ENCODE data around the gene NEUROD2. TPM values are rescaled to one million over a fixed set of nuclear protein-coding genes. Genes with fewer than 3 reads are reported as not detected.

The NEUROD2 gene
- total RNA-seq, 2 experiments from 2014 or later: not detected

GRCh38 chr17:39636587-39636926 lies 28.8 kb upstream of the NEUROD2 start:
- H3K4me1 ChIP-seq (ENCODE audit: insufficient read depth, low read length): peaks cover 71% of the 10 kb centered on the region

GRCh38 chr17:39635614-39636176 lies 28.0 kb upstream of the NEUROD2 start:
- TF ChIP-seq CTCF (IDR thresholded peaks at IDR 0.05): no peak
- ChIA-PET CTCF (interaction anchor here (1.3 to 5.7 kb wide), 4 partner anchors 13 to 18 kb away, joined by 7 to 65 read pairs (median 38); no protein-coding TSS in a partner anchor), POLR2A (interaction anchor here (1.2 kb wide), 1 partner anchor 174 kb away, joined by 3 read pairs; the partner anchor contains the start of gene CDK12)

More at GRCh38 chr17:39636587-39636926, 28.8 kb upstream of the NEUROD2 start:
- Mint-ChIP-seq H3K27me3 (peaks cover 4% of the 10 kb centered on the region), H3K36me3 (ENCODE audit: low read depth) (peaks cover 12% of the 10 kb centered on the region), H3K9me3 (no peaks in the 10 kb centered on the region), H3K4me1 (ENCODE audit: low read depth) (peaks cover 69% of the 10 kb centered on the region), H3K4me3 (peak overlapping the region; percentile 97), H3K27ac (peak overlapping the region; percentile 91)
- intact Hi-C loops (cut with DNase I, micrococcal nuclease): loop anchor here (2.0 to 10.0 kb wide), 5 partner anchors 14 to 344 kb away; partner anchors contain the start of genes PGAP3 (in 1 of the 2) and PSMD3 (in 1 of the 2)
- peak overlapping the region; percentile 94 for H3K4me3 ChIP-seq (ENCODE audit: low read length)
- ATAC-seq (ENCODE audit: poor library complexity) (peak; percentile 14), DNase-seq (no peak)
- no peaks in the 10 kb centered on the region for H3K9me3 ChIP-seq (ENCODE audit: control insufficient read depth in 1 of 2, insufficient read depth in 1 of 2, low read length in 2 of 2)
- POLR2A ChIA-PET: interaction anchor here (0.9 to 1.2 kb wide), 2 partner anchors 14 to 175 kb away, joined by 3 to 4 read pairs; partner anchors contain the start of gene CDK12
- H3K27ac ChIP-seq (ENCODE audit: low read depth in 1 of 2, low read length in 2 of 2): peak overlapping the region; percentile 92 to 94
- CTCF ChIA-PET: interaction anchor here (2.8 to 4.7 kb wide), 2 partner anchors 14 to 18 kb away, joined by 17 to 58 read pairs; no protein-coding TSS in a partner anchor
- H3K27me3 ChIP-seq (ENCODE audit: control insufficient read depth in 1 of 2, insufficient read depth in 2 of 2, low read length in 2 of 2): peaks cover 0 to 3% of the 10 kb centered on the region in 2 experiments
- no peaks in the 10 kb centered on the region for H3K36me3 ChIP-seq (ENCODE audit: insufficient read depth, low read length)
- TF ChIP-seq CTCF (IDR thresholded peaks at IDR 0.05): no peak

GRCh38 chr17:39634384-39634871 lies 26.7 kb upstream of the NEUROD2 start:
- Histone ChIP-seq H3K27me3 (ENCODE audit: control insufficient read depth in 1 of 2, insufficient read depth in 2 of 2, low read length in 2 of 2) (peaks cover 0 to 5% of the 10 kb centered on the region in 2 experiments), H3K4me3 (ENCODE audit: low read length) (no peak overlapping the region), H3K27ac (ENCODE audit: low read depth in 1 of 2, low read length in 2 of 2) (no peak overlapping the region), H3K4me1 (ENCODE audit: insufficient read depth, low read length) (peaks cover 55% of the 10 kb centered on the region), H3K36me3 (ENCODE audit: insufficient read depth, low read length) (no peaks in the 10 kb centered on the region), H3K9me3 (ENCODE audit: control insufficient read depth in 1 of 2, insufficient read depth in 1 of 2, low read length in 2 of 2) (no peaks in the 10 kb centered on the region)
- peak in 3 of 14 experiments; percentile 54 to 67 (median 66) for DNase-seq
- Mint-ChIP-seq H3K4me3 (peak overlapping the region; percentile 53), H3K27ac (peak overlapping the region; percentile 19), H3K36me3 (ENCODE audit: low read depth) (peaks cover 10% of the 10 kb centered on the region), H3K27me3 (peaks cover 11% of the 10 kb centered on the region), H3K9me3 (no peaks in the 10 kb centered on the region), H3K4me1 (ENCODE audit: low read depth) (peaks cover 56% of the 10 kb centered on the region)
- intact Hi-C loops (cut with DNase I, micrococcal nuclease): loop anchor here (1.0 to 10.0 kb wide), 2 partner anchors 12 to 320 kb away; no protein-coding TSS in a partner anchor
- CTCF ChIA-PET: interaction anchor here (0.5 to 5.7 kb wide), 4 partner anchors 11 to 19 kb away, joined by 3 to 65 read pairs (median 5); no protein-coding TSS in a partner anchor
- no peak for ATAC-seq (ENCODE audit: poor library complexity)
- POLR2A ChIA-PET: no interaction called here
- TF ChIP-seq CTCF (IDR thresholded peaks at IDR 0.05): peak; percentile 83

More at GRCh38 chr17:39635614-39636176, 28.0 kb upstream of the NEUROD2 start:
- no peak for ATAC-seq (ENCODE audit: poor library complexity)
- Mint-ChIP-seq H3K4me3 (peak overlapping the region; percentile 97), H3K9me3 (no peaks in the 10 kb centered on the region), H3K27ac (peak overlapping the region; percentile 91), H3K4me1 (ENCODE audit: low read depth) (peaks cover 68% of the 10 kb centered on the region), H3K27me3 (peaks cover 11% of the 10 kb centered on the region), H3K36me3 (ENCODE audit: low read depth) (peaks cover 10% of the 10 kb centered on the region)
- Histone ChIP-seq H3K4me1 (ENCODE audit: insufficient read depth, low read length) (peaks cover 68% of the 10 kb centered on the region), H3K36me3 (ENCODE audit: insufficient read depth, low read length) (no peaks in the 10 kb centered on the region), H3K27ac (ENCODE audit: low read depth in 1 of 2, low read length in 2 of 2) (no peak overlapping the region), H3K27me3 (ENCODE audit: control insufficient read depth in 1 of 2, insufficient read depth in 2 of 2, low read length in 2 of 2) (peaks cover 0 to 5% of the 10 kb centered on the region in 2 experiments), H3K9me3 (ENCODE audit: control insufficient read depth in 1 of 2, insufficient read depth in 1 of 2, low read length in 2 of 2) (no peaks in the 10 kb centered on the region), H3K4me3 (ENCODE audit: low read length) (no peak overlapping the region)
- DNase-seq: no peak
- intact Hi-C loops (cut with DNase I, micrococcal nuclease): loop anchor here (2.0 to 10.0 kb wide), 5 partner anchors 13 to 345 kb away; partner anchors contain the start of genes PGAP3 (in 1 of the 2) and PSMD3 (in 1 of the 2)

Measured in CD4-positive, alpha-beta T cell (primary cell).